GM12891 (cell line): ENCODE measurements around the gene SPTLC2.

Source experiments
- PAX5 ChIP-seq: IDR thresholded peaks from 2 replicates; pipeline ENCODE4 v1.6.1; 2011; ENCODE audit warnings: low read length, moderate library complexity, mild to moderate bottlenecking; ENCODE audit not compliant: insufficient read depth, severe bottlenecking
- POLR2A ChIP-seq: IDR thresholded peaks from 2 replicates; pipeline ENCODE4 v1.6.1; 2011; ENCODE audit warnings: low read depth, low read length, control low read depth
- POLR2AphosphoS5 ChIP-seq: IDR thresholded peaks from 2 replicates; pipeline ENCODE4 v1.6.1; 2011; ENCODE audit warnings: low read depth, low read length, control low read depth
- POU2F2 ChIP-seq: IDR thresholded peaks from 2 replicates; pipeline ENCODE4 v1.6.1; 2011; ENCODE audit warnings: low read depth, mild to moderate bottlenecking, control low read depth, low read length, moderate library complexity
- SPI1 ChIP-seq: IDR thresholded peaks from 2 replicates; pipeline ENCODE4 v1.6.1; 2011; ENCODE audit warnings: low read depth, low read length, control low read depth
- TAF1 ChIP-seq: IDR thresholded peaks from 2 replicates; pipeline ENCODE4 v1.6.1; 2011; ENCODE audit warnings: low read depth, low read length, control low read depth

DNA sequence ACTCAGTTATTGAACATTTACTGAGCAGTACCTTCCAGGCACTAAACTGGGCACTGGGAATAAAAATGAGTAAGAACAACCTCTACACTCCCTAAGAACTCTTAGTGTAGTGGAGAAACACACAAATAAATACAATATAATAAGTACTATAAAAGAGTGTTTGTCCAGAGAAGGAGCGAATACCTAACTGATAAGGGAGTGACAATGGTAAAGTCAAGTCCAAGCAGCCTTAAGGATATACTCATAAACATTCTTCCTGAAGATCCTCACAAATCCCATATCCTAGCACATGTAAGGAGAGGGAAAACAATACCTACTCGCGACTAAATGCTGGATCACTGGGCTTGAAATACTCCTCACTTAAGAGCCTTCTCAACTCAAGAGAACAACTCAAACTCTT is 32.8 kb downstream of the SPTLC2 start:
- TF ChIP-seq TAF1 (no peak), POLR2A (no peak), POLR2AphosphoS5 (no peak), POU2F2 (no peak), SPI1 (no peak), PAX5 (no peak)
